Transverse colon (tissue), 4 donors: ENCODE data around the gene ZCCHC7. TPM values are rescaled to one million over a fixed set of nuclear protein-coding genes. Genes with fewer than 3 reads are reported as not detected.
"Not testable (repeated sequence)": the region's sequence is repeated elsewhere in the genome, so short reads cannot be mapped to it uniquely, and the experiment has no call there.

Experiments
- DNase-seq: peaks from one replicate; pipeline ENCODE4 v3.0.0-alpha.2; 2019
- H3K27ac ChIP-seq, 4 donors: fragments of 200-600 bp; sonication (generic); 2 replicates each; pipeline ENCODE4 v1.5.1; 2016 to 2018; ENCODE audit warnings: inconsistent platforms in 4 of 4
- H3K27me3 ChIP-seq: fragments of 200-600 bp; sonication (generic); 2 replicates; pipeline ENCODE4 v1.5.1; 2017; ENCODE audit warnings: inconsistent platforms
- H3K36me3 ChIP-seq, 4 donors: fragments of 200-600 bp; sonication (generic); 2 replicates each; pipeline ENCODE4 v1.5.1; 2017 to 2019; ENCODE audit warnings: inconsistent platforms in 4 of 4
- H3K4me1 ChIP-seq, 4 donors: fragments of 200-600 bp; sonication (generic); 2 replicates each; pipeline ENCODE4 v1.5.1; 2017 to 2020; ENCODE audit warnings: inconsistent platforms in 4 of 4
- H3K4me3 ChIP-seq, 4 donors: fragments of 200-600 bp; sonication (generic); 1 replicate in 1 of 4; 2 replicates in 3 of 4; pipeline versions ENCODE4 v1.5.1 to v1.6.1; 2017 to 2019; ENCODE audit warnings: inconsistent platforms in 4 of 4
- H3K9me3 ChIP-seq, 2 donors: fragments of 200-600 bp; sonication (generic); 2 replicates each; pipeline ENCODE4 v1.5.1; 2017 to 2019; ENCODE audit warnings: inconsistent platforms in 2 of 2
- CTCF ChIP-seq, 5 experiments: fragments of 200-600 bp in 3 of 5; fragments of 450-650 bp in 2 of 5; sonication (generic) in 3 of 5; IDR thresholded peaks; 1 replicate in 2 of 5; 2 replicates in 3 of 5; pipeline ENCODE4 v1.5.1; 2016 to 2017; ENCODE audit warnings: antibody characterized with exemption in 5 of 5, inconsistent platforms in 3 of 5, mild to moderate bottlenecking in 2 of 5, moderate library complexity in 1 of 5
- EP300 ChIP-seq: sonication (generic); formaldehyde crosslinking; IDR thresholded peaks from one replicate; pipeline ENCODE4 v1.6.1; 2017; ENCODE audit warnings: antibody characterized with exemption, low read depth
- POLR2A ChIP-seq: fragments of 450-650 bp; IDR thresholded peaks from one replicate; pipeline ENCODE4 v1.6.1; 2016; ENCODE audit warnings: antibody characterized with exemption, mild to moderate bottlenecking, moderate library complexity
- POLR2AphosphoS5 ChIP-seq, 3 donors: sonication (generic); formaldehyde crosslinking; IDR thresholded peaks; one replicate each; pipeline ENCODE4 v1.6.1; 2016; ENCODE audit warnings: antibody characterized with exemption in 3 of 3
- WGBS, 2 donors: methylation state at CpG; one replicate each; pipeline ENCODE4 v1.1.5; 2018; ENCODE audit warnings: low coverage in 1 of 2; 5-methylcytosine and 5-hydroxymethylcytosine counted together
- in situ Hi-C, 4 donors: fragments of 200-750 bp; cut with MboI; loops; one replicate each; pipeline versions ENCODE4 v1.15.0 to v1.15.1; 2017; ENCODE audit warnings: low sequenced_read_pairs in 3 of 4, low pct_ligation_motif_present in 1 of 4, low pct_unique_long_range_greater_than_20kb in 1 of 4
- intact Hi-C: fragments of 100-400 bp; cut with DNase I; formaldehyde crosslinking; loops from one replicate; pipeline ENCODE4 v1.15.1; 2023; ENCODE audit warnings: low total_unique reads
- total RNA-seq, 4 donors: library from RNA; depleted of rRNA; stranded (reverse); fragments of >200 nt; gene quantifications; one replicate each; pipeline ENCODE4 v1.1.0, GENCODE V29; 2016

ZCCHC7 gene
- total RNA-seq, 4 donors from 2014 or later: 13.2 to 43.0 (median 16.5) TPM

DNA sequence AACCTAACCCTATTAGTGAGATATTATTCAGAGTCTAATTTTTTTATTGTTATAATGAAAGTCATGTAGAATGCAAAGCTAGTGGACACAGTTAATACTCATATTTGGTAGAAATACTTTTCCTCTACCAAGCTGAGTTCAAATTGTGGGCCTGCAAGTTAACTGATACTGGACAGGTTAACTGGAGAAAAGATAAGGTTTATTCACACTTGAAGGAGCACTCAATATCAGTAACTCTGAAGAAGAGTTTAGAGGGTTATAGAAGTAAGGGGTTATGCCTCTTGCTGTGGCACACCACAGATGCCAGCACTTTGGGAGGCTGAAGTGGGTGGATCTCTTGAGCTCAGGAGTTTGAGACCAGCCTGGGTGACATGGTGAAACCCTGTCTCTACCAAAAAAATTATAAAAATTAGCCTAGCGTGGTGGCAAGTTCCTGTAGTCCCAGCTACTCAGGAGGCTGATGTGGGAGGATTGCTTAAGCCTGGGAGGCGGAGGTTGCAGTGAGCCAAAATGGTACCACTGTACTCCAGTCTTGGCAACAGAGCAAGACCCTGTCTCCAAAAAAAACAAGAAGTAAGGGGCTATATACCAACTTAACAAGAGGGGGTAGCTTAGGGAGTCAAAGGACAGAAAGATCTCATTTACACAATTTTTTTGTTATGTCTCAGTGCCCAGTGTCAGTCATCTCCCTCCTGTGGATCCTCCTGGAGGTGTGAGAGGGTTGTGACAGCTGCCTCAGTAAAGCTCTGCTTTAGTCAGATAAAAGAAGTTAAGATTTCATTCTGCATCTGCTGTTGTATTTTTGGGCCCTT, 180.9 kb downstream of the ZCCHC7 start:
- Histone ChIP-seq H3K27ac (no peak overlapping the region), H3K36me3 (no peaks in the 10 kb centered on the region), H3K4me3 (no peak overlapping the region), H3K9me3 (no peaks in the 10 kb centered on the region), H3K4me1 (peaks cover 0 to 6% (median 0%) of the 10 kb centered on the region in 4 donors), H3K27me3 (no peaks in the 10 kb centered on the region)
- no peak for TF ChIP-seq POLR2AphosphoS5 (IDR thresholded peaks at IDR 0.05)
- intact Hi-C loops: loop anchor here (10.0 kb wide), 1 partner anchor 1306 kb away; no protein-coding TSS in a partner anchor
- WGBS, 2 donors: 86 to 91% methylated on average over 2 of the region's 2 CpGs
- no peak for DNase-seq
- in situ Hi-C loops: no loop called here

DNA sequence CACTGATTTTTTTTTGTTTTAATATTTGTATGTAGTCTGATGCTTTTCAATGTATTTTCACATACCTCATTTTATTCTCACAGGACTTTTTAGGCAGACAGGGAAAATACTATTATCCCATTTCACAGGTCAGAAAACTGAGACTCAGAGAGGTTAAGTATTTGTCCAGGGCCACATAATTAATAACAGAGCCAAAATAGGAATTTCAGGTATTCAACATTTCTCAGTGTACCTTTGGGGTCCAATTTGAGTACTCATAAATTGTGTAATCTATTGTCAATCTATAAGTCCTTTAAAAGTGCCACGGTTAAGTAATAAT, 181.4 kb downstream of the ZCCHC7 start:
- Histone ChIP-seq H3K9me3 (no peaks in the 10 kb centered on the region), H3K4me3 (no peak overlapping the region), H3K27me3 (no peaks in the 10 kb centered on the region), H3K36me3 (no peaks in the 10 kb centered on the region), H3K4me1 (peaks cover 0 to 6% (median 0%) of the 10 kb centered on the region in 4 donors), H3K27ac (no peak overlapping the region)
- WGBS, 2 donors: 0 to 43% methylated on average over 1 of the region's 1 CpG
- intact Hi-C loops (loop anchor here (10.0 kb wide), 1 partner anchor 1307 kb away; no protein-coding TSS in a partner anchor), in situ Hi-C loops (no loop called here)
- no peak for TF ChIP-seq CTCF (IDR thresholded peaks at IDR 0.05)
- no peak for TF ChIP-seq POLR2AphosphoS5 (IDR thresholded peaks at IDR 0.05)
- no peak for TF ChIP-seq EP300
- no peak for TF ChIP-seq POLR2A
- DNase-seq: no peak

DNA sequence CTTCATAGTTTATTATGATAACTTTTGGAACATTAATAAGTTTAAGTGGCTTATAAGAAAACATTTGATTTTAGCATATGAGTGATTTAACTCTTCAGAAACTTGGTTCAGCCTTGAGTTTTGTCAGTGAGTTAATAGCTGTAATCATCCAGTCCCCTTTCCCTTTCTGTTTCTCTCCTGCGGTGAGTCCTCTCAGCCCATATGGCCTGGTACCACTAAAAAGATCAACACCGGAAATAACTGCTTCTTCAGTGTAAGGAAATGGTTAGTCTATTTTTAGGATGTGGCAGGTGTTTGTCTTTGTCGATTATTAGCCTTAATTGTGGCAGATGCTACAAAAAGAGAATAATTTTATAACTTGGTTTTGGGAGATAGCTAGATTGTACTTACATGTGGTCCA, 181.9 kb downstream of the ZCCHC7 start:
- Histone ChIP-seq H3K27ac (peak overlapping the region in 1 of 4 donors; percentile 1), H3K4me3 (no peak overlapping the region), H3K27me3 (no peaks in the 10 kb centered on the region), H3K36me3 (no peaks in the 10 kb centered on the region), H3K4me1 (peaks cover 0 to 6% (median 0%) of the 10 kb centered on the region in 4 donors), H3K9me3 (no peaks in the 10 kb centered on the region)
- 50 to 51% methylated on average over 3 of the region's 3 CpGs for WGBS, 2 donors
- in situ Hi-C loops (no loop called here), intact Hi-C loops (loop anchor here (10.0 kb wide), 1 partner anchor 1307 kb away; no protein-coding TSS in a partner anchor)
- TF ChIP-seq EP300: no peak
- no peak for TF ChIP-seq POLR2A
- no peak for TF ChIP-seq CTCF (IDR thresholded peaks at IDR 0.05)
- TF ChIP-seq POLR2AphosphoS5 (IDR thresholded peaks at IDR 0.05): no peak
- no peak for DNase-seq

GRCh38 chr9:37303272-37303671, 182.9 kb downstream of the ZCCHC7 start:
- H3K9me3 ChIP-seq, H3K4me3 ChIP-seq, H3K4me1 ChIP-seq, in situ Hi-C loops, H3K27ac ChIP-seq, H3K27me3 ChIP-seq, DNase-seq, H3K36me3 ChIP-seq: not testable (repeated sequence)
- intact Hi-C loops: loop anchor here (10.0 kb wide), 1 partner anchor 1308 kb away; no protein-coding TSS in a partner anchor
- WGBS, 2 donors: 94 to 98% methylated on average over 4 to 11 of the region's 11 CpGs

DNA sequence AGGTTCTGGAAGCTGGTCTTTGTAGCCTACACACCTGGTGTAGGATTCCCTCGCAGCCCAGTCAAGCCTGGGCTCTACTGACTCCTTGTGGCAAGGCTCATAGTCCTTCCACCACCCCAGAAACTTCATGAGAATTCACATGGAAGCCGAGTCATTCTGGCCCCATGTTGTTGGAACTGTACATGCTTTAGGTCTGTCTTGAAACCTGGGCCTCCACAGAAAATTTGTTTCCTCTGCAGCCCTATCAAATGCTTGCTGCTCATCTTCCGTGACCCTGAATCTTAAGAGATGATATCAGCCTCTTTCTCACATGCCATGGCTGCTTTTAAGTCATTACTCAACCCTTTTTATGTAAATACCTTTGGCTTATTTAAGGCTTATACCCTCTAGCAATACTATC, 188.8 kb downstream of the ZCCHC7 start:
- Histone ChIP-seq H3K4me3 (no peak overlapping the region), H3K27ac (no peak overlapping the region), H3K9me3 (no peaks in the 10 kb centered on the region), H3K36me3 (no peaks in the 10 kb centered on the region), H3K27me3 (no peaks in the 10 kb centered on the region), H3K4me1 (no peaks in the 10 kb centered on the region)
- in situ Hi-C loops (no loop called here), intact Hi-C loops (loop anchor here (10.0 kb wide), 1 partner anchor 1314 kb away; no protein-coding TSS in a partner anchor)
- TF ChIP-seq POLR2AphosphoS5 (IDR thresholded peaks at IDR 0.05) (no peak), CTCF (IDR thresholded peaks at IDR 0.05) (no peak), POLR2A (no peak), EP300 (no peak)
- WGBS, 2 donors: 87 to 92% methylated on average over 2 to 3 of the region's 3 CpGs
- DNase-seq: peak; percentile 23
